Measurements from ENCODE around the gene BRI3.

Gene BRI3

DNA sequence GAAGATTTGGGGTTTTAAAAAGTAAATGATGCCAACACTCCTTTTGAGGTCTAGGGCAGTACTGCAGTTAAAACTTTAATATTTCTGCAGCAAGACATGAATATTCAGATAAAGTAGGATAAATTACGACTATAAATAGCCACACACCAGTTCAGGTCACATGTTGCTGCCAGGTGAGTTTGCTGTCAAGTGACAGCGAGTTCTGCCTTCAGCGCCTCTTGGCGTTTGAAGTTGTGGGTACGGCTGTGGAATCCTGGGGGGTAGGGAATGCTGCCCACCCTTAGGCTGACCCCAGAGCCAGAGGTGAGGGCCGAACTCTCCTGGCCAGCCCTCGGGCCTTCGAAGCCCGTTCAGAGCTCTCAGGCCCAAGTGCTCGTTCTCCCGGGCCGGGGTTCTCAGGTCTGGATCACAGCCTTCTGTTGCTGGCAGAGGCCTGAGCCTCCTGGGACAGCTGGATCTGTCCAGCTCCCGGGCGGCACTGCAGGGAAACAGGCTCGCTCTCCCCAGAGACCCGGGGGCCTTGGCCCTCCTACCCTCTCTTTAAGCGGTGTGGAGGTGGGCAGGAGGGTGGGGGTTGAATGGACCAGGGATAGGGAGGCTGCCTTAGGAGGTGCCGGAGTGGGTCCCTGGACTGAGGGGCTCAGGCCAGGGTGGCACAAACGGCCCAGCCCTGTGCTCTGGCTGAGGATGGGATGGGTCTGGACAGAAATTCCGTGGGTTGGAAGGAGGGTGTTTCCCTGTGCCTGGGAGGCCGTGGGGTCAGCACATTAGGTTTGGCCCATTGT, 5.4 kb downstream of the BRI3 start:
- peak in 1 of 56 donors; percentile 14 for DNase-seq

- peak in 2 of 56 donors; percentile 9 to 11 for DNase-seq
These were observed 6.0 kb downstream of the BRI3 start for GRCh38 chr7:98287486-98287959.

- DNase-seq = no peak
These were observed 6.8 kb downstream of the BRI3 start for GRCh38 chr7:98288064-98288823.

GRCh38 chr7:98289333-98289875, 7.9 kb downstream of the BRI3 start:
- no peak for DNase-seq

- DNase-seq = no peak
These were observed 10.2 kb downstream of the BRI3 start for GRCh38 chr7:98291717-98292116.

DNA sequence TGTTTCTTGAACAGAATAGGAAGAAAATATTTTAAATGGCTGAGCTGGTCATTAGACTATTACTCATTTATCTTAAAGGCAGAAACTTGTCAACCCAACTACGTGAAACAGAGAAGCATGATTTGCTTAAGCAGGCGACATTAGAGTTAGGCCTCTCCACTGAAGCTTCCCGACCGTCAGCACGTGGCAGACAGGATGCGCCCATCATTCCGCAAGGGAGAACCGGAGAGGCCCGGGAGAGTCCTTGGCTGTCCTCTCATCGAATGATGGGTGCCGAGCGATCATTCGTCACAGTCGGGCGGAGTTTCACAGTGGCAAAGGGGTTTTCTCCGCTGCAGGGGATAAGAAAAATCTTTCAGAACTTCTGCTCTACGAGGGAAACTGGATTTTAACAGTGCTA, 11.8 kb downstream of the BRI3 start:
- DNase-seq = no peak

DNA sequence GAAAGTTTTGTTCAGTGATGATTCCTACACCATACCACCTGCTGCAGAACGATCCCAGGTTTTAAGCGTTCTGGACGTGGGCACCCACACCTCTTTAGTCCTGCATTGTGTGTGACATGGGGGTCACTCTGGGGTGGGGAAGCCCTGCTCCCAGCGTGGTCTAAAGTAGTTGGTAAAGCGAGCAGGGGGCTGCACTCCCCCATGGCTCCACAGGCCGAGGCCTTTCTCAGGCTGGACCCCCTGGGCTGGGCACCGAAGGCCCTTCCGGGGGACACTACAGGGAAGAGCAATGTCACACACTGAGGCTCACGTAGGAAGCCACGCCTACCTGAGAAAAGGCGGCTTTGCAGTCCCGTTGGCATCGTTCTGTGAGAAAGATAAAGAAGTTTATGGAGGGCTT, 12.3 kb downstream of the BRI3 start:
- no peak for DNase-seq

DNA sequence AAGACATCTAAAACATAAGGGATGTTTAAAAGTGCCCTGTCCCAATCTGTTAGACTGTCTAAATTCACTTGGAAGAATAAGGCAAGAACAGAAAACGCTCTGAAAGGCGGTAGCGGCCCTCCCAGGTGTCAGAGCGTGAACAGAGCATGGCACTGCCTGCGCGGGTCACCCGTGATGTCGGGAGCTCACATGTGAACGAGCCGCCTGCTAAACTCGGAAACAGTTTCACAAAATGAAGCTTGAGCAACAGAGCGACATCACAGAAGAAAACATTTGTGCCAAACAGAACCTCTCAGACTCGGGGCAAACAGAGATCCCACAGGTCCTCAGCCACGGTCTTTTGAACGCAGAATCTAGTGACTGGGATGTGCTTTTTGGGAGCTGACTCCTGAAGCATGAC, 12.8 kb downstream of the BRI3 start:
- no peak for DNase-seq

DNA sequence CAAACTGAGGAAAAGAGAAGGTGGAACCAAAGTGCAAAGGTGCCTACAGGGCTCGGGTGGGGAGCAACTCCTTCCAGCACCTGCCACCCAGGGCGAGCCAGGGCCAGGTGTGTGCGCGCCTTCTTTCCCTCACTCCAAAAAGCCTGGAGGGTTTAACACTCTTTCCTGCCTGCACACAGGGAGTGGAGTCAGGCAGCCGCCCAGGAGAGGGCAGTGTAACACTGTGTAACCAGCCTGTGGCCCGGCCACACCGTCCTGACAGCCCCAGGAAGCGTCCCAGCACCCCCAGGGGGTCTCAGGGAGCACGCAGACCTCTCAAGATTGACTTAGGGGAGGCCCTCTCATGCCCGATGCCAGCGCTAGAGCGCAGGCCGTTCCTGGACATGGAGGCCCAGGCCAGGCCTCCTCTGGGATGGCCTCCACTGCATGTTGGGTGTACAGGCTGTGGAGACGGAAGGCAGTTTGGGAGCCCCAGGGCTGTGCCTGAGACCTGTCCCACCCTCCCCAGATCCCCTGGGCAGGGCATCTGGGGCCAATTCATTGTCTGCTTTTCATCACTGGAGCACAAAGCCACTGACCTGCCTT, 13.4 kb downstream of the BRI3 start:
- DNase-seq = peak in 14 of 56 donors; percentile 8 to 48 (median 26)

DNA sequence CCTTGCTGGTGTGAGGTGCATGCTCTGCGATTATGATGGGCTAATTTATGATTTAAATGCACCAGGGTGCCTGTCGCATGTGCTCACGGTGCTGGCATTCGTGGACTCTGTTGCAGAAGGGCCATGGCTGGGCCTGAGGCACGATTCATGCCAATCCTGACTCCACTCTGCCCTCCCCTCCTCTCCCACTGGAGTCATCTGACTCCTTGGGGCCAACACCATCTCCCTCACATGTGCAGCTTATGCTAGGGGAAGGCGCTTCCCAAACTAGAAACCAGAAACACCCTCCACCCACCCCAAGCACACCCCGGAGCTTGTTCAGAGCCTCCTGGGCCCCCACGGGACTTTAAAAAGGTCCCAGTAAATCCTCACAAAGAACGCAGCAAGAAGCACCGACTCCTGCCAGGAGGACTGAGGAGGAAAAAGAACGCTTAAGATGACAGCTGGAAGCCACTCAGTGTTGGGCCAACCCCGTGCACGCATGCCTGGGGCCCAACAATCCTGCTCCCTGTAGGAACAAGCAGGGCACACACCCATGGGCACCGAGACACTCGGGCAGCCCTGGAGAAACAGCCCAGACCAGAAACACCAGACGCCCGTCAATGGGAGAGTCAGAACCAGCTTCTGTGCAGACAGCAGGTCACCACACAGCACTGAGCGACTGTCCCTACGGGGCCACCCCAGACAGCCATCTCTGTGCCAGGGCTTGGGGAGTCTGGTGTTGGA, 14.1 kb downstream of the BRI3 start:
- DNase-seq = no peak

DNA sequence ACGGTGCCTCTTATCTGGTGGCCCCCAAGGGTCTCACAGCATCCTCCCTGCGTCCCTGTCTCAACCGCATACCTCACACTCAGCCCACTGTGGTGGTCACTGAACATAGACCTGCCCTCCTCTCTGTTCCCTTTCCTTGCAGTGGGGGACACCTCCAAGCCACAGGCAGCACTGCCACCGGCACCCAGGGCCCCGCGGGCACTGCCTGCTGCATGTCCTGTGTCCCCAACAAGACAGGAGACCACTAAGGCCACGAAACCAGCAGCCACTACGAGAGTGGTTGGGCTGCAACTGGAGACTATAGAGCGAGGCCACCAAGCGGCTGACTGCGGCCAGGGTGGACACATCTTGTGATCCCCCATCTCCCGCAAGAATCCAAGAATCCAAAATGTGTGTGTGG, 15.3 kb downstream of the BRI3 start:
- no peak for DNase-seq

DNA sequence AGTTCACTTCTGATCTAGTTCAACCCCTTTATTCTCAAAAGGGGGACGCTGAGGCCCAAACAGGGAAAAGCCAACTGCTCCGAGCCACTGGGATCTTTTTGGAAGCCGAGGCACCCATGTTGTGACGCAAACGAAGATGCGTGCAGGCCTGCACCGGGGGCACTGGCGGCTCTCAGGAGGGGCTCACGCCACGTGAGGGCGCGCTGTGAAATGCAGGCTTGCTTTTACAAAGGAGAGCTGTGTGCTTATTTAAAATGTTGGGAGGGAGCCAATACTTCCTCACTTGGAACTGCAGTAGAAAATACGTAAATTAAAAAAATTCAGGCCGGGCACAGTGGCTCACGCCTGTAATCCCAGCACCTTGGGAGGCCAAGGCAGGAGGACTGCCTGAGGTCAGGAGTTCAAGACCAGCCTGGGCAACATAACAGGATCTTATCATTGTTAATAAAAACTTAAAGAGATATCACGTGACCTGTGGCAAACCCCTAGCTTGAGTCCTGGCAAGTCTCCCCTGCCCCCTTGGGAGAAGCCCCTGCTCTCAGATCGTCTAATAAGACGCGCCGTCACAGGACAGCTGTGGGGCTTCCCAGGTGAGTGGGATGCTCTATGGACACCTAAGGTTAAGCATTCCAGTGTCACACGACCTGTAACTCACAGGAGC, 16.3 kb downstream of the BRI3 start:
- no peak for DNase-seq

DNA sequence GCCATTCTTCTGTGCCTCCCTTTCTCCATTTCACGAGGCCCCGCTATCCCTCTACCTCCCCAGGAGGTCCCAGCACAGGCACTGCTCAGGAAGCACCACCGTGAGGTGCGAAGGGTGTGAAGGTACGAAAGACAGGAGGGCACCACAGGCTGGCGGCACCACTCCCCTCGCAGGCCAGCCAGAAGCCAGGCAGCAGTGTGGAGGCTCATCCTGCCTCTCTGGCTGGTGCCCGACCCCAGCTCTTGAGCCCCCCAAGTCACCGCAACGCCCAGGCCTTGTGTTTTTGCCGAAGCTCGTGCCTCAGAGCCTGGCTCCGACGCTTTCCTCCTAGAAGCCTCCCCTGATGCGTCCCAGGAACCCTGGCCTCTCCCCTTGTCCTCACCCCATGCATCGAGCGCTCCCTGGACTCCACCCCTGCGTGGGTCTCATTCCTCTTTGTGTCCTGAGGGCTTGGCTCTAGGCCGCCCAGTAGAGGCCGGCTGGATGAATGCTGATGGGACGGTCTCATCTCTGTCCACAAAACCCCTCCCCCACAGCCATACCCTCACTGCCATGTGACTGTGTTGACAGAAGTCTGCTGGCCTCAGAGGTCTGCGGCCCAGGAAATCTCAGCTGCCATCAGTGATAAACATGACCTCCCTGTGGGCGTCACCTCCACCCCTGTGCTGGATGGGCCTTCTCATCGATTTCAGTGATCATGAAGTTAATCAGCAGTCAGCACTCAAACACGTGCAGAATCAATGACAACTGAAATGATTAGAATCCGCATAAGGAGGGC, 19.3 kb downstream of the BRI3 start:
- no peak for DNase-seq

DNA sequence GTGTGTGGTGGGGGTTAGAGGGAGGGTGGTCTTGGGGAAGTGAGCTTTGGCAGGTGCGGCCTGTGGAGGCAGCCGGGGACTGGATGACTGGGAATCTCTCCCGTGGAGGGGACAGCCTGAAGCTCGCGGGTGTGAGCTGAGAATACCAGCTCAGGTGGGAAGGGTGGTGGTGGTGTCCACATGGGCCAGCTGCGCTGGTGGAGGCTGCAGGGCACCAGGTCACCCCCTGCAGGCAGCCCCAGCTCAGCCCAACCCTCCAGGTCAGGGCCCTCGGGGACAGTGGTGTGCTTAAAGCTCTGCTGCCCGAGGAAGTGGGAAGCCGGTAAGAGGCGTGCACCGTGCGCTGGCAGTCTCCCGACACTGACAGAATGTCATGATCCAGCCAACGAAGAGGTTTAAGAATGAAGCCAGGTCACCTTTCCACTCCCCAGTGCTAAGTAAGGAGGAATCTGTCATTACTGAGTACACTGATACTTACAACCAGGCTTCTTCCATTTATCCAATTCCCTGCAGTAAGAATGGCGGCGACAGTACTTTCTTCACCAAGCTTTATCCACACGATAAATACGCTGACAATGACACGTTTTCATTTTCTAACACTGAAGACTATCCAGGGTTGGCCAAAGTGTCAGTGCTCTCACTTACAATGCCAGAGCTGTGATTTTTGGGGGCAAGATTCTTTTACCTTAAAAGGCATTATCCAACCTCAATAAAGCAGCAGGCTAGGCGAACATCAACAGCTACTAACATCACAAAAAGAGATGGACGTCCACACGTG, 20.4 kb downstream of the BRI3 start:
- DNase-seq = no peak

DNA sequence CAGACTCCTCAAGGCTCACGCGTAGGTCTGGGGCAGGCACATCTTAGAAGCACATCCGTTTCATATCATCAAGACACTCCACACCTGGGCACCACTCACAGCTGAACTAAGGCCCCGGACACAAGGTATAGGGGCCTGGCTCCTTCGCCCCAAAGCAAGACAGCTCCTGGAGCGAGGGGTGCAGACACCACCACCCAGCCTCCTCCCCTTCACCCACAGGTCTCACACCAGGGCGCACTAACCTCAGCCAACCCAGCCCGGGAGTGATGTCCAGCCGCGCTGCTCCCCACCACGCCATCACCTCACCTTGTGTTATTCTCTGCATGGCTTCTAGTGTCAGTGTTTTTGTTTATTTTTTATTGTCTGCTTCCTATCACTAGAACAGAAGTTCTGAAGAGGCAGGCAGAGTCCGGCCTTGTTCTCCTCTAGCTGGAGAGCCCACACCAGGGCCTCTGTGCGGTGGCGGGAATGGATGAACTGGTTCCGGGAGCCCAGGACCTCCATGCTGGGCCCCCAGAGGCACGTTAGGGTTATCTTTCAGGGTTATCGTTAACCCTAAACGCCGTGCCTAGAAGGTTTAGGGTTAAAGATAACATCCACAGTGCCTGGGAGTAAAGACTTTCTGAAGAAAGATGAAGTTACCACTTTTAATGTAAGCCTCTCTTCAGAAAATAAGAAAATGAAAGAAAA, 21.8 kb downstream of the BRI3 start:
- DNase-seq = no peak

GRCh38 chr7:98303906-98304305, 22.4 kb downstream of the BRI3 start:
- DNase-seq = no peak

- DNase-seq = no peak
These were observed 24.6 kb downstream of the BRI3 start for GRCh38 chr7:98305951-98306535.

DNA sequence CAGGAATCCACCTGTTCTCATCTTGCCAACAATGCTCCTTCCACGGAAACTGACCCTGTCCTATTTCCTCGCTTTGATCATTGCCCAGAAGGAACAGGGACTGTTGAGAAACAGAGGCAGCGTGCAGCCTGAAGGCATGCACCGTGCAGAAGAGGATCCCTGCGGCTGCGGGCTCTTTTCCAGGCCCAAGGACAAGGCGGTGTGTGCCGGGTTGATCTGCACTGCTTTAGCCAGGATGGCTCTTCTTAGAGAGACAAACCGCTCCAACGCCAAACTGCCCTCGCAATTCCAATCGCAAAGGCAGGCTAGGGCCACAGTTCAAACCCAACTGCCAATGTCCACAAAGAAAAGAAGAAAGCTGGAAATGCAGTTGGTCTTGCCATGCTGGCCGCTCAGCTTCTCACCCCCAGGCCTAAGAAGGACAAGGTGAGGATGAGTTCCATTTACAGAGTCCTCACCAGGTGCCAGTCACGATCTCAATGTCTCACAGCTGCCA, 26.5 kb downstream of the BRI3 start:
- no peak for DNase-seq
